BJ (cell line): ENCODE data around the gene ACAP2. TPM values are rescaled to one million over a fixed set of nuclear protein-coding genes. Genes with fewer than 3 reads are reported as not detected.
A peak's percentile ranks its signal among the peaks of the same experiment; 100 is the strongest.

Source experiments
- CTCF ChIA-PET: fragments of 350-600 bp; formaldehyde crosslinking; extraction: SDS; loops from one replicate; lab custom pipeline; 2021; ENCODE audit warnings: antibody characterized with exemption, inconsistent platforms; lab: Yijun Ruan, JAX
- POLR2A ChIA-PET: fragments of 300-600 bp; sonication (Branson Sonifier 250); formaldehyde crosslinking; extraction: SDS; loops from one replicate; lab custom pipeline; 2021; ENCODE audit warnings: antibody characterized with exemption; lab: Charles Lee
- DNase-seq: peaks from one replicate; pipeline ENCODE4 v3.0.0-alpha.2; 2011; ENCODE audit warnings: low read depth
- H3K27me3 ChIP-seq: 2 replicates; pipeline ENCODE4 v1.6.0; 2011; ENCODE audit warnings: low read length; ENCODE audit not compliant: control insufficient read depth, insufficient read depth
- H3K36me3 ChIP-seq: 2 replicates; pipeline ENCODE4 v1.5.1; 2011; ENCODE audit warnings: low read length; ENCODE audit not compliant: control insufficient read depth, insufficient read depth
- H3K4me3 ChIP-seq: 2 replicates; pipeline ENCODE4 v1.5.1; 2011; ENCODE audit warnings: low read depth, mild to moderate bottlenecking, control low read depth, low read length
- polyA plus RNA-seq: library from polyadenylated mRNA; depleted of rRNA; stranded (reverse); fragments of >200 nt; gene quantifications from 2 replicates; pipeline ENCODE4 v1.2.3, GENCODE V29; 2011
- TF ChIP-seq, protein P1 (sequence below): IDR thresholded peaks from 2 replicates; pipeline ENCODE4 v1.5.1; 2011; ENCODE audit warnings: low read depth, mild to moderate bottlenecking, control low read depth, inconsistent platforms, low read length, moderate library complexity; ENCODE audit not compliant: insufficient read depth

The ACAP2 gene
- polyA plus RNA-seq, 1 experiment, result 12.5 TPM

DNA sequence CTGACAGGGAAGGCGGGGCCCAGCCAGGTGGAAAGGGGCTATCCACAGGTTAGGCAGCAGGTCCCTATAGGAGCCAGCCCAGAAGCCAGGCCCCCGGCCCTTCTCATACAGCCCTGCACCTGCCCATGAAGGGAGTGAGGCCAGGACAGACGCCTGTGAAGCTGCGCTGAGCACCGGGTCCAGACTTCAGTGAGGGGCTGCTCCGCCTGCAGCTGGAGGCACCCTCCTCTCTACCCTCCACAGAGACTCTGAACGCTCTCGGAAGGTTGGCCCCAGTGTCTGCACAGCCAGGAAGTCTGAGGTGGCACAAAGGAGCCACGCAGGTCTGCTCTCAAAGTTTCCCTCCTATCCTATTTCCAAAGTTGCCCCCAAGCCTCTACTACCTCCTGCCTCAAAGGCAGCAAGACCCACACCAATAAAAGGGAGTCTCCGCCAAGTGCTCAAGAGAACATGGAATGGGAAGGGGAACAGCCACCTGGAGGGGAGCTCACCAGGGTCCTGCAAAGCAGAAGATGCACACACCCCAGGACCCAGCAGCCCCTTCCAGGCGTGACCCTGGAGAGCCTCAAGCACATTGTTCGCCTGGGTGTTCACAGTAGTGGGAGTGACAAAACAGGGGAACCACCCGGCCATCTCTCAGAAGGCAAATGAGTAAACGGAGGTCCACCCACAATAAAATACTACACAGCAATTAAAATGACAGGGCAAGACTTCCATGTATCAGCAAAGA, 191.3 kb downstream of the ACAP2 start:
- TF ChIP-seq, protein P1, sequence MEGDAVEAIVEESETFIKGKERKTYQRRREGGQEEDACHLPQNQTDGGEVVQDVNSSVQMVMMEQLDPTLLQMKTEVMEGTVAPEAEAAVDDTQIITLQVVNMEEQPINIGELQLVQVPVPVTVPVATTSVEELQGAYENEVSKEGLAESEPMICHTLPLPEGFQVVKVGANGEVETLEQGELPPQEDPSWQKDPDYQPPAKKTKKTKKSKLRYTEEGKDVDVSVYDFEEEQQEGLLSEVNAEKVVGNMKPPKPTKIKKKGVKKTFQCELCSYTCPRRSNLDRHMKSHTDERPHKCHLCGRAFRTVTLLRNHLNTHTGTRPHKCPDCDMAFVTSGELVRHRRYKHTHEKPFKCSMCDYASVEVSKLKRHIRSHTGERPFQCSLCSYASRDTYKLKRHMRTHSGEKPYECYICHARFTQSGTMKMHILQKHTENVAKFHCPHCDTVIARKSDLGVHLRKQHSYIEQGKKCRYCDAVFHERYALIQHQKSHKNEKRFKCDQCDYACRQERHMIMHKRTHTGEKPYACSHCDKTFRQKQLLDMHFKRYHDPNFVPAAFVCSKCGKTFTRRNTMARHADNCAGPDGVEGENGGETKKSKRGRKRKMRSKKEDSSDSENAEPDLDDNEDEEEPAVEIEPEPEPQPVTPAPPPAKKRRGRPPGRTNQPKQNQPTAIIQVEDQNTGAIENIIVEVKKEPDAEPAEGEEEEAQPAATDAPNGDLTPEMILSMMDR, result no peak
- H3K36me3 ChIP-seq, result no peaks in the 10 kb centered on the region; the same call in none of the 2 replicates
- POLR2A ChIA-PET, result no interaction called here
- no peaks in the 10 kb centered on the region for H3K27me3 ChIP-seq
- no peak for DNase-seq
- CTCF ChIA-PET, result interaction anchor here (1.4 to 2.3 kb wide), 2 partner anchors 63 to 569 kb away, joined by 4 to 10 read pairs; no protein-coding TSS in a partner anchor
- no peak overlapping the region for H3K4me3 ChIP-seq

DNA sequence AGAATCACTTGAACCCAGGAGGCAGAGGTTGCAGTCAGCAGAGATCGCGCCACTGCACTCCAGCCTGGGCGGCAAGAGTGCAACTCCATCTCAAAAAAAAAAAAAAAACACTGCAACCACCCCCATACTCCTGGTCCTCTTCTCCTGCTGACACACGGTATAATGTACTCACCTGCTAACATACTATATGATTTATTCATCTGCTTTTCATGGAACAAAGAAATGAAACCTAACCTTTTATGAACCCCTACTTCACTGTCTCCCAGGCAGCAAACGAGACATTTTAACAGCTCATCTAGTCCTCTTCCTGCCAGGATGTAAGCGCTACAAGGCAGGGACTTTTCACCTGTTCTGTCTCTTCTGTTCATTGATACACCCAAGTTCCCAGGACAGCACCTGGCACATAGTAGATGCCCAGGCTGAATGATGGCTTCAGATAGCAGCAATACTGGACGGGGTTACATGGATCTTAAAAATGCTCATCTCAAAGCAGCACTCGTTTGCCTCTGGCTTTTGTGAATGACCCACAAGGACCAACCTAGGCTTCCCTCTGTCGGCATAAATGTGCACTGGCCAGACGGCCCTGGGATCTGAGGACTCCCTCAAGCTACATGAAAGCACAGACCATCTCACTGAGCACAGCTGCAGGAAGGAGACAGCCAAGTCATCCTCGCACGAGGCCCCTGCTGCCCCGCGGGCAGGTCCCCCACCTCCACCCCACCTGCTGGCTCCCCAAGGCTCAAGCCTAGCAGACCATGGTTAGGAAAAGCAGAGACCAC, 192.2 kb downstream of the ACAP2 start:
- Histone ChIP-seq H3K4me3 (no peak overlapping the region), H3K36me3 (no peaks in the 10 kb centered on the region; the same call in none of the 2 replicates), H3K27me3 (no peaks in the 10 kb centered on the region)
- ChIA-PET POLR2A (no interaction called here), CTCF (interaction anchor here (1.0 to 2.3 kb wide), 4 partner anchors 63 to 578 kb away, joined by 3 to 10 read pairs (median 4); partner anchors contain the start of gene LSG1)
- TF ChIP-seq, protein P1, result peak; percentile 49
- DNase-seq, result no peak

DNA sequence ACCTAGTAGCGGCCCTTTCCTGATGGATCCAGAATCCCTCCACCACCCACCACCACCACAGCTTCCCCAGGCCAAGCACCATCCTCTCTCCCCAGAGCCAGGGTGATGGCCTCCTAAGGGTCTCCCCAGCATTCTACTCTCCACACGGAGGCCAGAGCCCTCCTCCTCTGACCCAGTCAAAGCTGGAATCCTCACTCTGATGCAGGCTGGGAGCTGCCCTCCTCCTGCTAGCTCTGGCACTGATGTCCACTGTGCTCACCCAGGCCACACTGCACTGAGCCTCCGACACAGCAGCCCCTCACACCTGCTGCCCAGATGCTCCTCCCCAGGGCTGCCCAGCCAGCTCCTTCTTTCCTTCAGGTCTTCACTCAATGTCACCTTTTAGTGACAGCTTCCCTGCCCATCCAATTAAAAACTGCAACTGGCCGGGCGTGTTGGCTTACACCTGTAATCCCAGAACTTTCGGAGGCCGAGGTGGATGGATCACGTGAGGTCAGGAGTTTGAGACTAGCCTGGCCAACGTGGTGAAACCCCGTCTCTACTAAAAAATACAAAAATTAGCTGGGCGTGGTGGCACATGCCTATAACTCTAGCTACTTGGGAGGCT, 192.9 kb downstream of the ACAP2 start:
- DNase-seq, result no peak
- TF ChIP-seq, protein P1, result no peak
- ChIA-PET CTCF (interaction anchor here (1.0 to 2.3 kb wide), 4 partner anchors 63 to 578 kb away, joined by 3 to 10 read pairs (median 4); partner anchors contain the start of gene LSG1), POLR2A (no interaction called here)
- no peaks in the 10 kb centered on the region; the same call in 1 of the 2 replicates for H3K36me3 ChIP-seq
- no peaks in the 10 kb centered on the region for H3K27me3 ChIP-seq
- H3K4me3 ChIP-seq, result no peak overlapping the region

DNA sequence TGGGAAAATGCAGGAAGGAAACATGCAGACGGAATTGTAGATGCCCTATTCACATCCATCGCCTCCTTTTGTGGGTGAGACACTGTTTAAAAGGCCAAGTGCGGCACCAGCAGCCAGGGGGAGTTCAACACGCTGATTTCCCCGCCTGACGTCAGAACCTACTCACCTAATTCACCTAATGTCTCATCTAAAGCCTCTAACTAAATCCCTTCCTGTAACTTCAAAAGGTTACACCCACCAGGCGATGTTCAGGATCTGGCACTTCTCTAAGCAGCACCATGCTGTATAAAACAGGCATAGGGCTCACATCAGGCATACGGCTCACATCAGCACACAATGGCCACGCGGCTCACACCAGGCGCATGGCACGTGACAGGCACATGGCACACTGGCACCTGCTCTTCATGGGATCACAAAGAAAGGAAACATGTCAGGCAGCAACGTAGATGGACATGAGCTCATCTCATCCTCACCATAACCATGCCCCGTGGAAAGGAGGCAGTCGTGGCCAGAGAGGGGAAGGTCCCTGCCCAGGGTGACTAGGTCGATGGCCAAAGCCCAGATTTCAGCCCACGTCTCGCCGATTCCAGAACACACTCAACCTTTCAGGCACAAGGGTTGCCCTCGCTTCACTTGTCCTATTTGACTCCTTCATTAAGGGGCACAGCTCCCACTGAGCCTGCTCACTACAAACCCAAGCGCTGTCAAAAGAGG, 193.6 kb downstream of the ACAP2 start:
- H3K36me3 ChIP-seq, result no peaks in the 10 kb centered on the region; the same call in 1 of the 2 replicates
- no peak for DNase-seq
- POLR2A ChIA-PET, result no interaction called here
- no peak overlapping the region for H3K4me3 ChIP-seq
- TF ChIP-seq, protein P1, result no peak
- H3K27me3 ChIP-seq, result no peaks in the 10 kb centered on the region
- CTCF ChIA-PET, result interaction anchor here (1.4 to 2.3 kb wide), 2 partner anchors 562 to 567 kb away, joined by 5 to 10 read pairs; no protein-coding TSS in a partner anchor
